Measurements from ENCODE around the gene UBR4. TPM values are rescaled to one million over a fixed set of nuclear protein-coding genes. Genes with fewer than 3 reads are reported as not detected.

UBR4 gene
- polyA plus RNA-seq, 1 donor (not counting 4 experiments of a cell fraction or from before 2014, with no cell fraction given): 39.0 TPM

DNA sequence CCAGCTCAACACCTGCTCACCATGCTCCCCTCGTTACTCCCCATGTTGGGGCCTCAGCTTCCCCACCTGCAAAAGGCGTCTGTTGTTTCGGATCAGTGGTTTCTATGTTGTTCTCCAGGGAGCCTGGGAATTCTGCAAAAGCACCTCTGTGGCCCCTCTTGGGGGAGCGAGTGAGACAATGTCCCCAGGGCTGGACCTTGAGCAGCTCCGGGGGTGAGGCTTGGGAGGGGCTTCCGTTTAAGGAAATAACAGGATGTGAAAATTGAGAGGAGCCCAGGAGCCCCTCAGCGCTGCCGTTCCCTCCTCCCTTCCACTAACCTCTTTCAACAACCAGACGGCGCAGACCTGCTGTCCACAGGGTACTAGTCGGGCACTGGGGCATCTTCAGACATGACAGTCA, 155.1 kb downstream of the UBR4 start:
- Histone ChIP-seq H3K27ac (ENCODE audit: control insufficient read depth, insufficient read depth, low read length) (no peak overlapping the region), H2AFZ (ENCODE audit: control insufficient read depth, low read length) (no peak overlapping the region), H3K4me1 (ENCODE audit: control insufficient read depth, extremely low read depth, insufficient read depth, low read length) (peaks cover 13% of the 10 kb centered on the region), H3K9ac (ENCODE audit: control insufficient read depth, extremely low read depth, insufficient read depth, low read length) (no peak overlapping the region), H3K36me3 (ENCODE audit: control insufficient read depth in 2 of 2, extremely low read depth in 1 of 2, insufficient read depth in 2 of 2, low read length in 2 of 2) (no peaks in the 10 kb centered on the region), H3K4me2 (ENCODE audit: control insufficient read depth, extremely low read depth, insufficient read depth, low read depth, low read length) (no peak overlapping the region), H3K9me1 (ENCODE audit: control insufficient read depth, extremely low read depth, insufficient read depth, low read length) (no peaks in the 10 kb centered on the region), H3K79me2 (ENCODE audit: control insufficient read depth, insufficient read depth, low read length) (no peaks in the 10 kb centered on the region), H3K4me3 (ENCODE audit: control insufficient read depth in 2 of 3, extremely low read depth in 1 of 3, insufficient read depth in 2 of 3, low read depth in 1 of 3, low read length in 3 of 3) (no peak overlapping the region), H3K27me3 (ENCODE audit: control insufficient read depth, extremely low read depth, insufficient read depth, low read length) (peaks cover 29% of the 10 kb centered on the region), H3K9me3 (ENCODE audit: control insufficient read depth, low read depth, low read length) (no peaks in the 10 kb centered on the region), H4K20me1 (ENCODE audit: control insufficient read depth, extremely low read depth, insufficient read depth, low read length) (no peaks in the 10 kb centered on the region)
- FAIRE-seq: no peak
- TF ChIP-seq, protein P1, sequence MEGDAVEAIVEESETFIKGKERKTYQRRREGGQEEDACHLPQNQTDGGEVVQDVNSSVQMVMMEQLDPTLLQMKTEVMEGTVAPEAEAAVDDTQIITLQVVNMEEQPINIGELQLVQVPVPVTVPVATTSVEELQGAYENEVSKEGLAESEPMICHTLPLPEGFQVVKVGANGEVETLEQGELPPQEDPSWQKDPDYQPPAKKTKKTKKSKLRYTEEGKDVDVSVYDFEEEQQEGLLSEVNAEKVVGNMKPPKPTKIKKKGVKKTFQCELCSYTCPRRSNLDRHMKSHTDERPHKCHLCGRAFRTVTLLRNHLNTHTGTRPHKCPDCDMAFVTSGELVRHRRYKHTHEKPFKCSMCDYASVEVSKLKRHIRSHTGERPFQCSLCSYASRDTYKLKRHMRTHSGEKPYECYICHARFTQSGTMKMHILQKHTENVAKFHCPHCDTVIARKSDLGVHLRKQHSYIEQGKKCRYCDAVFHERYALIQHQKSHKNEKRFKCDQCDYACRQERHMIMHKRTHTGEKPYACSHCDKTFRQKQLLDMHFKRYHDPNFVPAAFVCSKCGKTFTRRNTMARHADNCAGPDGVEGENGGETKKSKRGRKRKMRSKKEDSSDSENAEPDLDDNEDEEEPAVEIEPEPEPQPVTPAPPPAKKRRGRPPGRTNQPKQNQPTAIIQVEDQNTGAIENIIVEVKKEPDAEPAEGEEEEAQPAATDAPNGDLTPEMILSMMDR (optimal IDR thresholded peaks at IDR 0.05 in 1 of 3, IDR thresholded peaks at IDR 0.05 in 1 of 3, conservative IDR thresholded peaks at IDR 0.05 in 1 of 3; ENCODE audit: extremely low read depth in 1 of 3, insufficient read depth in 2 of 3, low read length in 3 of 3): no peak
- TF ChIP-seq EZH2 (IDR thresholded peaks at IDR 0.05; ENCODE audit: low read length): no peak
- DNase-seq (ENCODE audit: low read depth, low spot score): no peak
- dilution Hi-C loops (cut with MboI; ENCODE audit: extremely low pct_ligation_motif_present, low sequenced_read_pairs): no loop called here

DNA sequence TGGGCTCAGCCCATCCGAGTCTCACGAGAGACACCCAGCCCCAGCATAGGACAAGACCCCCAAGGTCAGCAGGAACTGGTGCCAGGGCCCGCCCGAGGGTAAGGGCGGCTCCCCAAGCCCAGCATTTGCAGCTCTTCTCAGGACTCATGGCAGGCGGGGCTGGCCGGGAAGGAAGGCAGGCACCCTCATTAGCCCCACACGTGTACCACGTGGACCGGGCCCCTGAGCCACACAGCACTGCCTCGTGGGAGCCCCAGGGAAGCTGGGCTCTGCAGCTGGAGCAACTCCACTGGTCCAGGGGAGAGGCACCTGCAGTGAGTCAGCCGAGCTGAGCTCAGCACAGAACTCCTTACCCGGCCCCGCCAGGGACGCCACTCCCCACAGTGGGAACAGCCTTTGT, 155.8 kb downstream of the UBR4 start:
- dilution Hi-C loops (cut with MboI; ENCODE audit: extremely low pct_ligation_motif_present, low sequenced_read_pairs): no loop called here

More for the DNA sequence above, 155.8 kb downstream of the UBR4 start:
- no peaks in the 10 kb centered on the region for H3K36me3 ChIP-seq (ENCODE audit: control insufficient read depth in 2 of 2, extremely low read depth in 1 of 2, insufficient read depth in 2 of 2, low read length in 2 of 2)
- H3K4me1 ChIP-seq (ENCODE audit: control insufficient read depth, extremely low read depth, insufficient read depth, low read length): peaks cover 17% of the 10 kb centered on the region
- H3K4me3 ChIP-seq (ENCODE audit: control insufficient read depth in 2 of 3, extremely low read depth in 1 of 3, insufficient read depth in 2 of 3, low read depth in 1 of 3, low read length in 3 of 3): no peak overlapping the region
- peaks cover 32% of the 10 kb centered on the region for H3K27me3 ChIP-seq (ENCODE audit: control insufficient read depth, extremely low read depth, insufficient read depth, low read length)
- H3K79me2 ChIP-seq (ENCODE audit: control insufficient read depth, insufficient read depth, low read length): no peaks in the 10 kb centered on the region
- TF ChIP-seq EZH2 (IDR thresholded peaks at IDR 0.05; ENCODE audit: low read length): no peak
- TF ChIP-seq, protein P1 (optimal IDR thresholded peaks at IDR 0.05 in 1 of 3, IDR thresholded peaks at IDR 0.05 in 1 of 3, conservative IDR thresholded peaks at IDR 0.05 in 1 of 3; ENCODE audit: extremely low read depth in 1 of 3, insufficient read depth in 2 of 3, low read length in 3 of 3): no peak
- peak overlapping the region; percentile 28 for H3K9ac ChIP-seq (ENCODE audit: control insufficient read depth, extremely low read depth, insufficient read depth, low read length)
- no peak overlapping the region for H3K27ac ChIP-seq (ENCODE audit: control insufficient read depth, insufficient read depth, low read length)
- H3K9me3 ChIP-seq (ENCODE audit: control insufficient read depth, low read depth, low read length): no peaks in the 10 kb centered on the region
- peak; percentile 71 for FAIRE-seq
- no peaks in the 10 kb centered on the region for H3K9me1 ChIP-seq (ENCODE audit: control insufficient read depth, extremely low read depth, insufficient read depth, low read length)
- no peak for DNase-seq (ENCODE audit: low read depth, low spot score)
- H3K4me2 ChIP-seq (ENCODE audit: control insufficient read depth, extremely low read depth, insufficient read depth, low read depth, low read length): peak overlapping the region; percentile 37
- peak overlapping the region; percentile 10 for H2AFZ ChIP-seq (ENCODE audit: control insufficient read depth, low read length)
- no peaks in the 10 kb centered on the region for H4K20me1 ChIP-seq (ENCODE audit: control insufficient read depth, extremely low read depth, insufficient read depth, low read length)

Measured in keratinocyte (primary cell).